ENCODE measurements around the gene ZNF524.

The ZNF524 gene

DNA sequence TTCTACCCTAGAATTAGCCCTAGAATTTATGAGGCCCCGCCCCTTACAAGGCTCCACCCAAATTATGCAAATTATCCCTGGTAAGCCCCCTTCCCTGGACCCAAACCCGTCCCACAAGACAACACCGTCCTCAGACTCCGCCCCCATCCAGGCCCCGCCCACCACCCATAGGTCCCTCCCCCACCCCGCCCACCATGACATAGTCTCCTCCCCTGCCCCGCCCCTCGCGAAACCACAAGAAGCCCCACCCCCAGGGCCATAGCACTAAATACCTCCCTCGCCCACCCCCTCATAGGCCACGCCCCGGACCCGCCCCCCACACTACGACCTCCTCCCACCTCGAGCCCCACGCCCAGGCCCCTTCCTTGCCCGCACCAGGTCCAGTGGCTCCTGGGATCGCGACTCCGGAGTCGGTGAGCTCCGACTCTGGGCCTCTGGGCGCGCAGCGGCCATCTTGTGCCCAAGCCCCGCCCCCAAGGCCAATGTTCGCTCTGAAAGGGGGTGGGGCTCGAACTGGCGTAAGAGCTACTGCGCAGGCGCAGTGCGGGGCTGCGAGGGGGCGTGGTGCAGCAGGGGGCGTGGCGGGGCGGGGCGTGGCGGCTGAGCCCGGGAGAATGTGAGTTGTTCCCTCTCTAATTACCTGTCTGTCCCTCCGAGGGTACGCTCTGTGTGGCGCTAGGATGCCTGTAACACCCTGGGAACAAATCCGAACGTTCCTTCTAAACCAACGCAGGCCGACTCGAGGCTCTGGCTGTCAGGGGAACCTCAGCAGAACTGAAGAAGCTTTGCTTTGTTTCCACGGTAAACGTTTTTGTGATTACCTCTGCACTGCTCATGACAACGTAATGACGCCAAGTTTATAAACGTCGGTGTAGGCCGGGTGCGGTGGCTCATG lies 24.3 kb downstream of the ZNF524 start, which contains the start of gene ZNF784:
Gene ZNF784, minus strand, starts transcription at position 458 of the 895 bp plus-strand sequence. Its CDS starts 5 bp downstream, at position 453.
- peak within 1 kb of the TSS; percentile 51 for H3K4me3 ChIP-seq (ENCODE audit: low read depth, low read length)
- TF ChIP-seq, protein P1, sequence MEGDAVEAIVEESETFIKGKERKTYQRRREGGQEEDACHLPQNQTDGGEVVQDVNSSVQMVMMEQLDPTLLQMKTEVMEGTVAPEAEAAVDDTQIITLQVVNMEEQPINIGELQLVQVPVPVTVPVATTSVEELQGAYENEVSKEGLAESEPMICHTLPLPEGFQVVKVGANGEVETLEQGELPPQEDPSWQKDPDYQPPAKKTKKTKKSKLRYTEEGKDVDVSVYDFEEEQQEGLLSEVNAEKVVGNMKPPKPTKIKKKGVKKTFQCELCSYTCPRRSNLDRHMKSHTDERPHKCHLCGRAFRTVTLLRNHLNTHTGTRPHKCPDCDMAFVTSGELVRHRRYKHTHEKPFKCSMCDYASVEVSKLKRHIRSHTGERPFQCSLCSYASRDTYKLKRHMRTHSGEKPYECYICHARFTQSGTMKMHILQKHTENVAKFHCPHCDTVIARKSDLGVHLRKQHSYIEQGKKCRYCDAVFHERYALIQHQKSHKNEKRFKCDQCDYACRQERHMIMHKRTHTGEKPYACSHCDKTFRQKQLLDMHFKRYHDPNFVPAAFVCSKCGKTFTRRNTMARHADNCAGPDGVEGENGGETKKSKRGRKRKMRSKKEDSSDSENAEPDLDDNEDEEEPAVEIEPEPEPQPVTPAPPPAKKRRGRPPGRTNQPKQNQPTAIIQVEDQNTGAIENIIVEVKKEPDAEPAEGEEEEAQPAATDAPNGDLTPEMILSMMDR (IDR thresholded peaks at IDR 0.05; ENCODE audit: control insufficient read depth, extremely low read depth, insufficient read depth) = no peak
- peak; percentile 58 for DNase-seq (ENCODE audit: low read depth)

DNA sequence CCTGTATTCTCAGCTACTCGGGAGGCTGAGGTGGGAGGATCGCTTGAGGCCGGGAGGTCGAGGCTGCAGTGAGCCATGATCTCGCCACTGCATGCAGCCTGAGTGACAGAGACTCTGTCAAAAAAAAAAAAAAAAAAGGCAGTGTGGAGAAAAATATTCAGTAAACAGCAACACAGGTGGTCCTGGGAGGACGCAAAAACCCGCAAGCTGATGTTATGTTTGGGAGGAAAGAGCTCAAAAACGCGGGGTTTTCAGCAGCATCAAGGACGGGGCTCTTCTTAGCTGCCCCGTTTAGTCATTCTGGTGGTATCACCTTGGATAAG lies 24.9 kb downstream of the ZNF524 start:
- no peak for DNase-seq (ENCODE audit: low read depth)
- peak overlapping the region; percentile 51 for H3K4me3 ChIP-seq (ENCODE audit: low read depth, low read length)

DNA sequence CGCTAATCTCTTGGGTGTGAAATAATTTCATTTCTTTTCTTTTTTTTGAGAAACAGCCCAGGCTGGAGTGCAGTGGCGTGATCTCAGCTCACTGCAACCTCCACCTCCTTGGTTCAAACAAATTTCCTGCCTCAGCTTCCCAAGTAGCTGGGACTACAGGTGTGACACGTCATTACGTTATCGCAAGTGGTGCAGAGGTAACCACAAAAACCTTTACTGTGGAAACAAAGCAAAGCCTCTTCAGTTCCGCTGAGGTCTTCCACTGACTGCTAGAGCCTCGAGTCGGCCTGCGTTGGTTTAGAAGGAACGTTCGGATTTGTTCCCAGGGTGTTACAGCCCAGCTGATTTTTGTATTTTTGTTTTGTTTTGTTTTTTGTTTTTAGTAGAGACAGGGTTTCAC lies 26.3 kb downstream of the ZNF524 start:
- H3K4me3 ChIP-seq (ENCODE audit: low read depth, low read length) = no peak overlapping the region
- DNase-seq (ENCODE audit: low read depth) = no peak
- TF ChIP-seq, protein P1 (IDR thresholded peaks at IDR 0.05; ENCODE audit: control insufficient read depth, extremely low read depth, insufficient read depth) = no peak

More for the DNA sequence above, 24.9 kb downstream of the ZNF524 start:
- TF ChIP-seq, protein P1 (IDR thresholded peaks at IDR 0.05; ENCODE audit: control insufficient read depth, extremely low read depth, insufficient read depth) = no peak

DNA sequence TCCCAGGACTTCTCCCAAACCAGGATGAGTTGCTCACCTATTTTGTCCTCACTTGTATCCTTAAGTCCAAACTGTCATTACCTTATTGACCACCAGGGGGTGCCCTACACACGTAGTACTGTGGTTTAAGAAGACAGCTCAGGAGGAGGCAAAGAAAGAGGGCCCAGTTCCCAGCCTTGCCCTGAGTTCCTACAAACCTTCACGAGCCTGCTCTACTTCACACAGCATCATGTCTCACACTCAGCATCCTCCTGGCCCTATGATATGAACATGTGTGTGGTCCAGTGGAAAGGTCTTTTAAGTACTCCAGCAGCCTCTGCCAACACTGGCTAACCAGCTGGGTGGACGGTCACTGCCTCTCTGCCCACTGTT lies 32.4 kb downstream of the ZNF524 start:
- DNase-seq (ENCODE audit: low read depth) = peak; percentile 91
- H3K4me3 ChIP-seq (ENCODE audit: low read depth, low read length) = no peak overlapping the region
- TF ChIP-seq, protein P1 (IDR thresholded peaks at IDR 0.05; ENCODE audit: control insufficient read depth, extremely low read depth, insufficient read depth) = peak; percentile 86

DNA sequence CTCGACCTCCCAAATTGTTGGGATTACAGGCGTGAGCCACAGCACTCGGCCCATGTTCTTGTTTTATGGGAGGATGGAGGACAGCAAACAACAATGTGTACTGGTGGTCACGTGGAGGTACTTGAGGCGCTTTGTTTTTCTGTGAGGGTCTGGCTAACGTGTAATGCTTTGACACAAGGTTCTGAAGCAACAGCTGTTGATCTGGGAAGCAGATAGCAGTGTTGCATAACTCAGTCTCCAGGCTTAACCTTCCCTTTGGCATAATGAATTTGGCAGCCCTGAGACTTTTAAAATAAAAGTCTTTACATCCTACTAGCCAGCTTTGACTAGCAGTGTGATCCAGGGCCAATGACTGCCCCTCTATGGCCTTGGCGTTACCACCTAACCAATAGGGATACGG lies 33.8 kb downstream of the ZNF524 start:
- no peak for DNase-seq (ENCODE audit: low read depth)
- H3K4me3 ChIP-seq (ENCODE audit: low read depth, low read length) = peak overlapping the region; percentile 100; the same call in 1 of the 2 replicates
- TF ChIP-seq, protein P1 (IDR thresholded peaks at IDR 0.05; ENCODE audit: control insufficient read depth, extremely low read depth, insufficient read depth) = no peak

DNA sequence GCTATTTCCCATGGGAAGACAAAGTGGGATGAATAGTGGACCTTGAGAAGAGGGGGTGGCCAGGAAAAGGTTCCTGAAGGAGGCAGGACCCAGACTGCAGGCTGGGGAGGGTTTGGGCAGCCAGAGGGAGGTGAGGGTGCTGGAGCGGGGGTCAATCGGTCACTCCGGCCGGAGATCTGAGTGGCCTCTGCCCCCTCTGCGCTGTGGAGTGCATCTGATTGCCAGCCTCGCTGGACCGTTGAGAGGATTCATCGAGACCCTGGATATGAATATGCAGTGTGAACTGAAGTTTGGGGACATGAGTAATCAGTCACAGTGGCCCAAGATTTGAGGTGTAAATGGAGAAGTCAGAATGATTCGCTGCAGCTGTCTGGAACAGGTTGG lies 35.2 kb downstream of the ZNF524 start:
- H3K4me3 ChIP-seq (ENCODE audit: low read depth, low read length) = peak overlapping the region; percentile 100
- no peak for DNase-seq (ENCODE audit: low read depth)
- TF ChIP-seq, protein P1 (IDR thresholded peaks at IDR 0.05; ENCODE audit: control insufficient read depth, extremely low read depth, insufficient read depth) = no peak

Data from LNCaP clone FGC (cell line).